WTC11 (cell line): ENCODE measurements around the gene LRP11. TPM values are rescaled to one million over a fixed set of nuclear protein-coding genes. Genes with fewer than 3 reads are reported as not detected.

Source experiments
- ATAC-seq: fragments of 200-7000 bp; cut with Tn5 transposase; 2 replicates; pipeline ENCODE4 v1.10.0; 2021; ENCODE audit warnings: mild to moderate bottlenecking, moderate library complexity
- CTCF ChIA-PET: fragments of 300-600 bp; sonication (Branson Sonifier 250); formaldehyde crosslinking; loops from one replicate; lab custom pipeline; 2021; ENCODE audit warnings: antibody characterized with exemption; lab: Charles Lee
- POLR2A ChIA-PET: fragments of 350-600 bp; sonication (Branson Sonifier 250); formaldehyde crosslinking; loops from one replicate; lab custom pipeline; 2021; ENCODE audit warnings: antibody characterized with exemption; lab: Charles Lee
- DNase-seq: peaks from one replicate; pipeline ENCODE4 v3.0.0; 2021; ENCODE audit warnings: low spot score
- H3K27ac Mint-ChIP-seq: 2 replicates; pipeline ENCODE4 v1.8.0; 2021; ENCODE audit warnings: mixed read lengths
- H3K27me3 Mint-ChIP-seq: 2 replicates; pipeline ENCODE4 v1.8.0; 2021; ENCODE audit warnings: low read depth, mild to moderate bottlenecking, moderate library complexity, mixed read lengths
- H3K36me3 Mint-ChIP-seq: 2 replicates; pipeline ENCODE4 v1.8.0; 2021; ENCODE audit warnings: mixed read lengths
- H3K4me1 Mint-ChIP-seq: 2 replicates; pipeline ENCODE4 v1.8.0; 2022; ENCODE audit warnings: mixed read lengths
- H3K4me3 Mint-ChIP-seq: 2 replicates; pipeline ENCODE4 v1.8.0; 2021; ENCODE audit warnings: mild to moderate bottlenecking, moderate library complexity, mixed read lengths
- H3K9me3 Mint-ChIP-seq: 2 replicates; pipeline ENCODE4 v1.8.0; 2021; ENCODE audit warnings: mixed read lengths
- CTCF ChIP-seq: fragments of 200-600 bp; IDR thresholded peaks from 2 replicates; pipeline ENCODE4 v1.8.0; 2022; ENCODE audit warnings: antibody characterized with exemption
- EMX1 ChIP-seq: fragments of 250-450 bp; sonication (Bioruptor Pico); IDR thresholded peaks from 2 replicates; pipeline ENCODE4 v1.8.0; 2021; ENCODE audit warnings: mild to moderate bottlenecking
- FOXP4 ChIP-seq: sonication (generic); formaldehyde crosslinking; IDR thresholded peaks from 2 replicates; pipeline ENCODE4 v1.8.0; 2022; ENCODE audit warnings: mild to moderate bottlenecking, missing genetic modification reagents
- MYBL2 ChIP-seq: sonication (generic); formaldehyde crosslinking; IDR thresholded peaks from 2 replicates; pipeline ENCODE4 v1.8.1; 2023; ENCODE audit warnings: mild to moderate bottlenecking, moderate library complexity, missing genetic modification reagents
- SMAD4 ChIP-seq: sonication (generic); formaldehyde crosslinking; IDR thresholded peaks from 2 replicates; pipeline ENCODE4 v1.8.0; 2022; ENCODE audit warnings: mild to moderate bottlenecking, missing genetic modification reagents
- TCF7 ChIP-seq: sonication (generic); formaldehyde crosslinking; IDR thresholded peaks from 2 replicates; pipeline ENCODE4 v1.8.0; 2022; ENCODE audit warnings: mild to moderate bottlenecking, low read depth, missing genetic modification reagents, moderate library complexity
- ZBTB43 ChIP-seq: sonication (generic); formaldehyde crosslinking; IDR thresholded peaks from 2 replicates; pipeline ENCODE4 v1.8.1; 2023; ENCODE audit warnings: mild to moderate bottlenecking, missing genetic modification reagents
- ZMAT4 ChIP-seq: fragments of 250-450 bp; sonication (Bioruptor Pico); IDR thresholded peaks from 2 replicates; pipeline ENCODE4 v1.9.0; 2021; ENCODE audit warnings: mild to moderate bottlenecking
- total RNA-seq: library from RNA; stranded (reverse); gene quantifications from 3 replicates; pipeline ENCODE4 v1.2.3, GENCODE V29; 2021
- TF ChIP-seq, protein P1 (sequence below): sonication (generic); formaldehyde crosslinking; IDR thresholded peaks from 2 replicates; pipeline ENCODE4 v1.8.1; 2023; ENCODE audit warnings: mild to moderate bottlenecking, missing genetic modification reagents
- TF ChIP-seq, protein P2 (sequence below): sonication (generic); formaldehyde crosslinking; IDR thresholded peaks from 2 replicates; pipeline ENCODE4 v1.8.1; 2023; ENCODE audit warnings: mild to moderate bottlenecking, missing genetic modification reagents, borderline replicate concordance
- TF ChIP-seq, protein P3 (sequence below): fragments of 250-450 bp; sonication (Bioruptor Pico); IDR thresholded peaks from 2 replicates; pipeline ENCODE4 v1.9.0; 2021; ENCODE audit warnings: moderate library complexity, mild to moderate bottlenecking, inconsistent platforms, borderline replicate concordance
- TF ChIP-seq, protein P4 (sequence below): sonication (generic); formaldehyde crosslinking; IDR thresholded peaks from 2 replicates; pipeline ENCODE4 v1.8.1; 2022; ENCODE audit warnings: mild to moderate bottlenecking, missing genetic modification reagents, moderate library complexity, borderline replicate concordance
- TF ChIP-seq, protein P5 (sequence below): sonication (generic); formaldehyde crosslinking; IDR thresholded peaks from 2 replicates; pipeline ENCODE4 v1.8.0; 2023; ENCODE audit warnings: missing genetic modification reagents
- TF ChIP-seq, protein P6 (sequence below): sonication (generic); formaldehyde crosslinking; IDR thresholded peaks from 2 replicates; pipeline ENCODE4 v1.8.0; 2023; ENCODE audit warnings: missing genetic modification reagents, mild to moderate bottlenecking, borderline replicate concordance
- TF ChIP-seq, protein P7 (sequence below): sonication (generic); formaldehyde crosslinking; IDR thresholded peaks from 2 replicates; pipeline ENCODE4 v1.8.1; 2023; ENCODE audit warnings: mild to moderate bottlenecking, missing genetic modification reagents, moderate library complexity

LRP11 gene
- total RNA-seq, 1 experiment from 2014 or later: 19.8 TPM

- TF ChIP-seq, protein P1, sequence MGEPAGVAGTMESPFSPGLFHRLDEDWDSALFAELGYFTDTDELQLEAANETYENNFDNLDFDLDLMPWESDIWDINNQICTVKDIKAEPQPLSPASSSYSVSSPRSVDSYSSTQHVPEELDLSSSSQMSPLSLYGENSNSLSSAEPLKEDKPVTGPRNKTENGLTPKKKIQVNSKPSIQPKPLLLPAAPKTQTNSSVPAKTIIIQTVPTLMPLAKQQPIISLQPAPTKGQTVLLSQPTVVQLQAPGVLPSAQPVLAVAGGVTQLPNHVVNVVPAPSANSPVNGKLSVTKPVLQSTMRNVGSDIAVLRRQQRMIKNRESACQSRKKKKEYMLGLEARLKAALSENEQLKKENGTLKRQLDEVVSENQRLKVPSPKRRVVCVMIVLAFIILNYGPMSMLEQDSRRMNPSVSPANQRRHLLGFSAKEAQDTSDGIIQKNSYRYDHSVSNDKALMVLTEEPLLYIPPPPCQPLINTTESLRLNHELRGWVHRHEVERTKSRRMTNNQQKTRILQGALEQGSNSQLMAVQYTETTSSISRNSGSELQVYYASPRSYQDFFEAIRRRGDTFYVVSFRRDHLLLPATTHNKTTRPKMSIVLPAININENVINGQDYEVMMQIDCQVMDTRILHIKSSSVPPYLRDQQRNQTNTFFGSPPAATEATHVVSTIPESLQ (CRISPR knock-in tag): no peak
- TF ChIP-seq ZBTB43 (no peak), TCF7 (CRISPR knock-in tag) (no peak), ZMAT4 (CRISPR knock-in tag) (no peak), MYBL2 (CRISPR knock-in tag) (no peak)
- TF ChIP-seq, protein P2, sequence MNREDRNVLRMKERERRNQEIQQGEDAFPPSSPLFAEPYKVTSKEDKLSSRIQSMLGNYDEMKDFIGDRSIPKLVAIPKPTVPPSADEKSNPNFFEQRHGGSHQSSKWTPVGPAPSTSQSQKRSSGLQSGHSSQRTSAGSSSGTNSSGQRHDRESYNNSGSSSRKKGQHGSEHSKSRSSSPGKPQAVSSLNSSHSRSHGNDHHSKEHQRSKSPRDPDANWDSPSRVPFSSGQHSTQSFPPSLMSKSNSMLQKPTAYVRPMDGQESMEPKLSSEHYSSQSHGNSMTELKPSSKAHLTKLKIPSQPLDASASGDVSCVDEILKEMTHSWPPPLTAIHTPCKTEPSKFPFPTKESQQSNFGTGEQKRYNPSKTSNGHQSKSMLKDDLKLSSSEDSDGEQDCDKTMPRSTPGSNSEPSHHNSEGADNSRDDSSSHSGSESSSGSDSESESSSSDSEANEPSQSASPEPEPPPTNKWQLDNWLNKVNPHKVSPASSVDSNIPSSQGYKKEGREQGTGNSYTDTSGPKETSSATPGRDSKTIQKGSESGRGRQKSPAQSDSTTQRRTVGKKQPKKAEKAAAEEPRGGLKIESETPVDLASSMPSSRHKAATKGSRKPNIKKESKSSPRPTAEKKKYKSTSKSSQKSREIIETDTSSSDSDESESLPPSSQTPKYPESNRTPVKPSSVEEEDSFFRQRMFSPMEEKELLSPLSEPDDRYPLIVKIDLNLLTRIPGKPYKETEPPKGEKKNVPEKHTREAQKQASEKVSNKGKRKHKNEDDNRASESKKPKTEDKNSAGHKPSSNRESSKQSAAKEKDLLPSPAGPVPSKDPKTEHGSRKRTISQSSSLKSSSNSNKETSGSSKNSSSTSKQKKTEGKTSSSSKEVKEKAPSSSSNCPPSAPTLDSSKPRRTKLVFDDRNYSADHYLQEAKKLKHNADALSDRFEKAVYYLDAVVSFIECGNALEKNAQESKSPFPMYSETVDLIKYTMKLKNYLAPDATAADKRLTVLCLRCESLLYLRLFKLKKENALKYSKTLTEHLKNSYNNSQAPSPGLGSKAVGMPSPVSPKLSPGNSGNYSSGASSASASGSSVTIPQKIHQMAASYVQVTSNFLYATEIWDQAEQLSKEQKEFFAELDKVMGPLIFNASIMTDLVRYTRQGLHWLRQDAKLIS (CRISPR knock-in tag): no peak
- TF ChIP-seq, protein P3, sequence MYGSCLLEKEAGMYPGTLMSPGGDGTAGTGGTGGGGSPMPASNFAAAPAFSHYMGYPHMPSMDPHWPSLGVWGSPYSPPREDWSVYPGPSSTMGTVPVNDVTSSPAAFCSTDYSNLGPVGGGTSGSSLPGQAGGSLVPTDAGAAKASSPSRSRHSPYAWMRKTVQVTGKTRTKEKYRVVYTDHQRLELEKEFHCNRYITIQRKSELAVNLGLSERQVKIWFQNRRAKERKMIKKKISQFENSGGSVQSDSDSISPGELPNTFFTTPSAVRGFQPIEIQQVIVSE (CRISPR knock-in tag): no peak
Observed at GRCh38 chr6:149783551-149783950, 80.6 kb downstream of the LRP11 start (continued).

DNA sequence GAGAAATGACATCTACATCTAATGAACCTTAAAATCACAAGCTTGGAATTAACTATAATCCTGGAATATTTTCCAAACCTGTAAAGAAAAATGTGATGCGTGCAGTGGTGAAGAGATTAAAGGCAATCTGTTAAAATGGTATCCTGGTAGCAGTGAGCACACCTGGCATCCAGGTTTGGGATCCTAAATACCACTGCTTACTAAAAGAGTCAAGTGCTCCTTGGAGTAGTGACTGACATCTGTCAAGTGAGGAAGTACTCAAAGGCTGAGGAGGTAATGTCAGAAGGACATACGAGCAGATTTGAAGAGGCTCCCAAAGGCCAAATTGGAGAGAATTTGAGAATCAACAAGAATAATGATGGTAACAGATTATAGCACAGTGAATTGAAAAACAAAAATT, 81.8 kb downstream of the LRP11 start:
- H3K27me3 Mint-ChIP-seq: no peaks in the 10 kb centered on the region
- DNase-seq: no peak
- no peaks in the 10 kb centered on the region for H3K9me3 Mint-ChIP-seq
- H3K4me3 Mint-ChIP-seq: no peak overlapping the region
- no peak overlapping the region for H3K27ac Mint-ChIP-seq
- H3K36me3 Mint-ChIP-seq: peaks cover 26% of the 10 kb centered on the region
- CTCF ChIA-PET: no interaction called here
- ATAC-seq: no peak
- no peaks in the 10 kb centered on the region for H3K4me1 Mint-ChIP-seq
- POLR2A ChIA-PET: no interaction called here
- TF ChIP-seq, protein P4, sequence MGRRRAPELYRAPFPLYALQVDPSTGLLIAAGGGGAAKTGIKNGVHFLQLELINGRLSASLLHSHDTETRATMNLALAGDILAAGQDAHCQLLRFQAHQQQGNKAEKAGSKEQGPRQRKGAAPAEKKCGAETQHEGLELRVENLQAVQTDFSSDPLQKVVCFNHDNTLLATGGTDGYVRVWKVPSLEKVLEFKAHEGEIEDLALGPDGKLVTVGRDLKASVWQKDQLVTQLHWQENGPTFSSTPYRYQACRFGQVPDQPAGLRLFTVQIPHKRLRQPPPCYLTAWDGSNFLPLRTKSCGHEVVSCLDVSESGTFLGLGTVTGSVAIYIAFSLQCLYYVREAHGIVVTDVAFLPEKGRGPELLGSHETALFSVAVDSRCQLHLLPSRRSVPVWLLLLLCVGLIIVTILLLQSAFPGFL (CRISPR knock-in tag): no peak
- TF ChIP-seq CTCF: no peak
- no peak for TF ChIP-seq MYBL2 (CRISPR knock-in tag)
- TF ChIP-seq, protein P5, sequence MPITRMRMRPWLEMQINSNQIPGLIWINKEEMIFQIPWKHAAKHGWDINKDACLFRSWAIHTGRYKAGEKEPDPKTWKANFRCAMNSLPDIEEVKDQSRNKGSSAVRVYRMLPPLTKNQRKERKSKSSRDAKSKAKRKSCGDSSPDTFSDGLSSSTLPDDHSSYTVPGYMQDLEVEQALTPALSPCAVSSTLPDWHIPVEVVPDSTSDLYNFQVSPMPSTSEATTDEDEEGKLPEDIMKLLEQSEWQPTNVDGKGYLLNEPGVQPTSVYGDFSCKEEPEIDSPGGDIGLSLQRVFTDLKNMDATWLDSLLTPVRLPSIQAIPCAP (CRISPR knock-in tag): no peak
- no peak for TF ChIP-seq EMX1 (CRISPR knock-in tag)
- no peak for TF ChIP-seq FOXP4 (CRISPR knock-in tag)
- no peak for TF ChIP-seq SMAD4 (CRISPR knock-in tag)
- TF ChIP-seq, protein P6, sequence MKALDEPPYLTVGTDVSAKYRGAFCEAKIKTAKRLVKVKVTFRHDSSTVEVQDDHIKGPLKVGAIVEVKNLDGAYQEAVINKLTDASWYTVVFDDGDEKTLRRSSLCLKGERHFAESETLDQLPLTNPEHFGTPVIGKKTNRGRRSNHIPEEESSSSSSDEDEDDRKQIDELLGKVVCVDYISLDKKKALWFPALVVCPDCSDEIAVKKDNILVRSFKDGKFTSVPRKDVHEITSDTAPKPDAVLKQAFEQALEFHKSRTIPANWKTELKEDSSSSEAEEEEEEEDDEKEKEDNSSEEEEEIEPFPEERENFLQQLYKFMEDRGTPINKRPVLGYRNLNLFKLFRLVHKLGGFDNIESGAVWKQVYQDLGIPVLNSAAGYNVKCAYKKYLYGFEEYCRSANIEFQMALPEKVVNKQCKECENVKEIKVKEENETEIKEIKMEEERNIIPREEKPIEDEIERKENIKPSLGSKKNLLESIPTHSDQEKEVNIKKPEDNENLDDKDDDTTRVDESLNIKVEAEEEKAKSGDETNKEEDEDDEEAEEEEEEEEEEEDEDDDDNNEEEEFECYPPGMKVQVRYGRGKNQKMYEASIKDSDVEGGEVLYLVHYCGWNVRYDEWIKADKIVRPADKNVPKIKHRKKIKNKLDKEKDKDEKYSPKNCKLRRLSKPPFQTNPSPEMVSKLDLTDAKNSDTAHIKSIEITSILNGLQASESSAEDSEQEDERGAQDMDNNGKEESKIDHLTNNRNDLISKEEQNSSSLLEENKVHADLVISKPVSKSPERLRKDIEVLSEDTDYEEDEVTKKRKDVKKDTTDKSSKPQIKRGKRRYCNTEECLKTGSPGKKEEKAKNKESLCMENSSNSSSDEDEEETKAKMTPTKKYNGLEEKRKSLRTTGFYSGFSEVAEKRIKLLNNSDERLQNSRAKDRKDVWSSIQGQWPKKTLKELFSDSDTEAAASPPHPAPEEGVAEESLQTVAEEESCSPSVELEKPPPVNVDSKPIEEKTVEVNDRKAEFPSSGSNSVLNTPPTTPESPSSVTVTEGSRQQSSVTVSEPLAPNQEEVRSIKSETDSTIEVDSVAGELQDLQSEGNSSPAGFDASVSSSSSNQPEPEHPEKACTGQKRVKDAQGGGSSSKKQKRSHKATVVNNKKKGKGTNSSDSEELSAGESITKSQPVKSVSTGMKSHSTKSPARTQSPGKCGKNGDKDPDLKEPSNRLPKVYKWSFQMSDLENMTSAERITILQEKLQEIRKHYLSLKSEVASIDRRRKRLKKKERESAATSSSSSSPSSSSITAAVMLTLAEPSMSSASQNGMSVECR (CRISPR knock-in tag): no peak
- TF ChIP-seq, protein P7, sequence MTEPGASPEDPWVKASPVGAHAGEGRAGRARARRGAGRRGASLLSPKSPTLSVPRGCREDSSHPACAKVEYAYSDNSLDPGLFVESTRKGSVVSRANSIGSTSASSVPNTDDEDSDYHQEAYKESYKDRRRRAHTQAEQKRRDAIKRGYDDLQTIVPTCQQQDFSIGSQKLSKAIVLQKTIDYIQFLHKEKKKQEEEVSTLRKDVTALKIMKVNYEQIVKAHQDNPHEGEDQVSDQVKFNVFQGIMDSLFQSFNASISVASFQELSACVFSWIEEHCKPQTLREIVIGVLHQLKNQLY (CRISPR knock-in tag): no peak
